Peyer's patch (tissue), 4 donors: ENCODE measurements around the gene ATP1A2.

Source experiments
- POLR2A ChIP-seq, 2 donors: fragments of 450-650 bp; IDR thresholded peaks; one replicate each; pipeline ENCODE4 v1.5.1; 2017; ENCODE audit warnings: antibody characterized with exemption in 2 of 2, mild to moderate bottlenecking in 2 of 2, moderate library complexity in 2 of 2
- TF ChIP-seq, protein P1 (sequence below), 6 experiments: fragments of 450-650 bp in 4 of 6; fragments of 200-600 bp in 2 of 6; sonication (generic) in 1 of 6; IDR thresholded peaks; one replicate each; pipeline ENCODE4 v1.5.1; 2017 to 2019; ENCODE audit warnings: antibody characterized with exemption in 6 of 6, mild to moderate bottlenecking in 3 of 6, moderate library complexity in 1 of 6

DNA sequence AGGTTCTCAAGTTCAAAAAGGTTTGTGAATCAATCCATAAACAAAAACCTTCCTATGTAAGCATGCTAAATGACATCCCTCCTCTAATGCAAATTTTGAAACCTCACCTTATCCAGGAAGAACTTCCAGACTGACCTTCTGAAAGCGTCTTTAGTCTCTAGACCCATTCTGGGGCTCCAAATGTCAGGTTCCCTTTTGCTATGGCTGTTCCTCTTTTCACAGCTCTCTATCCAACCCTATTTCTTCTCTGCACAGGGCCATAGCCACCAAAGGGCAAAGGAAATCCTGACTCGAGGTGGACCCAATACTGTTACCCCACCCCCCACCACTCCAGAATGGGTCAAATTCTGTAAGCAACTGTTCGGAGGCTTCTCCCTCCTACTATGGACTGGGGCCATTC, 39.2 kb downstream of the ATP1A2 start:
- TF ChIP-seq, protein P1, sequence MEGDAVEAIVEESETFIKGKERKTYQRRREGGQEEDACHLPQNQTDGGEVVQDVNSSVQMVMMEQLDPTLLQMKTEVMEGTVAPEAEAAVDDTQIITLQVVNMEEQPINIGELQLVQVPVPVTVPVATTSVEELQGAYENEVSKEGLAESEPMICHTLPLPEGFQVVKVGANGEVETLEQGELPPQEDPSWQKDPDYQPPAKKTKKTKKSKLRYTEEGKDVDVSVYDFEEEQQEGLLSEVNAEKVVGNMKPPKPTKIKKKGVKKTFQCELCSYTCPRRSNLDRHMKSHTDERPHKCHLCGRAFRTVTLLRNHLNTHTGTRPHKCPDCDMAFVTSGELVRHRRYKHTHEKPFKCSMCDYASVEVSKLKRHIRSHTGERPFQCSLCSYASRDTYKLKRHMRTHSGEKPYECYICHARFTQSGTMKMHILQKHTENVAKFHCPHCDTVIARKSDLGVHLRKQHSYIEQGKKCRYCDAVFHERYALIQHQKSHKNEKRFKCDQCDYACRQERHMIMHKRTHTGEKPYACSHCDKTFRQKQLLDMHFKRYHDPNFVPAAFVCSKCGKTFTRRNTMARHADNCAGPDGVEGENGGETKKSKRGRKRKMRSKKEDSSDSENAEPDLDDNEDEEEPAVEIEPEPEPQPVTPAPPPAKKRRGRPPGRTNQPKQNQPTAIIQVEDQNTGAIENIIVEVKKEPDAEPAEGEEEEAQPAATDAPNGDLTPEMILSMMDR (IDR thresholded peaks at IDR 0.05) = no peak
- TF ChIP-seq POLR2A (IDR thresholded peaks at IDR 0.05) = no peak
